HepG2 (cell line): ENCODE data around the gene PALMD. TPM values are rescaled to one million over a fixed set of nuclear protein-coding genes. Genes with fewer than 3 reads are reported as not detected.

Experiments used
- BRCA1 ChIP-seq: sonication (generic); formaldehyde crosslinking; IDR thresholded peaks from 2 replicates; pipeline ENCODE4 v1.4.0; 2020; ENCODE audit warnings: missing genetic modification reagents
- FOXA3 ChIP-seq: IDR thresholded peaks from 2 replicates; pipeline ENCODE4 v1.6.1; 2016; ENCODE audit warnings: missing genetic modification reagents, missing compliant biosample characterization
- JUN ChIP-seq: sonication (generic); formaldehyde crosslinking; IDR thresholded peaks from 2 replicates; pipeline ENCODE4 v1.4.0; 2020; ENCODE audit warnings: mild to moderate bottlenecking, missing genetic modification reagents
- MED8 ChIP-seq: sonication (generic); formaldehyde crosslinking; IDR thresholded peaks from 2 replicates; pipeline ENCODE4 v1.8.1; 2023; ENCODE audit warnings: mild to moderate bottlenecking, missing genetic modification reagents; ENCODE audit not compliant: insufficient replicate concordance
- MEIS2 ChIP-seq: sonication (generic); formaldehyde crosslinking; IDR thresholded peaks from 2 replicates; pipeline ENCODE4 v1.9.0; 2021; ENCODE audit warnings: mild to moderate bottlenecking, missing genetic modification reagents
- NR2F6 ChIP-seq, 2 experiments: IDR thresholded peaks; 2 replicates each; pipeline ENCODE4 v1.6.1; 2016; ENCODE audit warnings: antibody characterized with exemption in 1 of 2, mild to moderate bottlenecking in 1 of 2
- NRL ChIP-seq: sonication (generic); formaldehyde crosslinking; IDR thresholded peaks from 2 replicates; pipeline ENCODE4 v1.5.0; 2020; ENCODE audit warnings: missing genetic modification reagents, mild to moderate bottlenecking, moderate library complexity, borderline replicate concordance
- RBFOX2 ChIP-seq: fragments of 200-400 bp; formaldehyde crosslinking; IDR thresholded peaks from 2 replicates; pipeline ENCODE4 v1.6.1; 2017; ENCODE audit warnings: low read depth, mild to moderate bottlenecking, low read length
- SP140L ChIP-seq: sonication (generic); formaldehyde crosslinking; IDR thresholded peaks from 2 replicates; pipeline ENCODE4 v1.4.0; 2020; ENCODE audit warnings: missing genetic modification reagents, borderline replicate concordance
- TP53 ChIP-seq: sonication (generic); formaldehyde crosslinking; conservative IDR thresholded peaks from 2 replicates; pipeline ENCODE4 v1.4.0; 2020; ENCODE audit warnings: missing genetic modification reagents
- TSC22D2 ChIP-seq: sonication (generic); formaldehyde crosslinking; IDR thresholded peaks from 2 replicates; pipeline ENCODE4 v1.5.1; 2020; ENCODE audit warnings: missing genetic modification reagents, mild to moderate bottlenecking, borderline replicate concordance
- ZNF124 ChIP-seq: sonication (generic); formaldehyde crosslinking; IDR thresholded peaks from 2 replicates; pipeline ENCODE4 v1.4.0; 2020; ENCODE audit warnings: missing genetic modification reagents
- ZNF205 ChIP-seq: IDR thresholded peaks from 2 replicates; pipeline ENCODE4 v1.6.1; 2018; ENCODE audit warnings: missing biosample characterization, missing genetic modification reagents
- ZNF225 ChIP-seq: sonication (generic); formaldehyde crosslinking; IDR thresholded peaks from 2 replicates; pipeline ENCODE4 v1.4.0; 2020; ENCODE audit warnings: mild to moderate bottlenecking, missing genetic modification reagents
- ZNF234 ChIP-seq: sonication (generic); formaldehyde crosslinking; conservative IDR thresholded peaks from 2 replicates; pipeline ENCODE4 v1.5.1; 2020; ENCODE audit warnings: mild to moderate bottlenecking, missing genetic modification reagents
- ZNF362 ChIP-seq: sonication (generic); formaldehyde crosslinking; IDR thresholded peaks from 2 replicates; pipeline ENCODE4 v1.4.0; 2020; ENCODE audit warnings: missing genetic modification reagents, mild to moderate bottlenecking, borderline replicate concordance
- ZNF589 ChIP-seq: sonication (generic); formaldehyde crosslinking; conservative IDR thresholded peaks from 2 replicates; pipeline ENCODE4 v1.8.0; 2022; ENCODE audit warnings: mild to moderate bottlenecking, moderate library complexity, missing genetic modification reagents
- ZNF7 ChIP-seq: IDR thresholded peaks from 2 replicates; pipeline ENCODE4 v1.6.1; 2016; ENCODE audit warnings: missing biosample characterization, missing genetic modification reagents
- ZNF766 ChIP-seq: sonication (generic); formaldehyde crosslinking; IDR thresholded peaks from 2 replicates; pipeline ENCODE4 v1.5.0; 2020; ENCODE audit warnings: missing genetic modification reagents, borderline replicate concordance
- ZNF780A ChIP-seq: sonication (generic); formaldehyde crosslinking; IDR thresholded peaks from 2 replicates; pipeline ENCODE4 v1.8.0; 2022; ENCODE audit warnings: mild to moderate bottlenecking, missing genetic modification reagents, moderate library complexity
- ZNF841 ChIP-seq: sonication (generic); formaldehyde crosslinking; IDR thresholded peaks from 2 replicates; pipeline ENCODE4 v1.8.1; 2023; ENCODE audit warnings: missing genetic modification reagents, borderline replicate concordance
- ZSCAN9 ChIP-seq: IDR thresholded peaks from 2 replicates; pipeline ENCODE4 v1.6.1; 2016; ENCODE audit warnings: borderline replicate concordance
- ZXDC ChIP-seq: sonication (generic); formaldehyde crosslinking; IDR thresholded peaks from 2 replicates; pipeline ENCODE4 v1.5.0; 2020; ENCODE audit warnings: mild to moderate bottlenecking, missing genetic modification reagents
- polyA plus RNA-seq, 8 experiments: library from polyadenylated mRNA; depleted of rRNA in 3 of 8; stranded (reverse) in 7 of 8; unstranded in 1 of 8; fragments of >200 nt; fragmentation: Illumina TruSeq in 4 of 8; extraction: Trizol in 4 of 8; gene quantifications; 2 replicates each; pipeline versions ENCODE4 v1.2.1 to v1.2.3, GENCODE V29; 2011 to 2016; ENCODE audit warnings: low read depth in 4 of 8, missing spikeins in 1 of 8, mixed read lengths in 1 of 8; ENCODE audit not compliant: insufficient read depth in 1 of 8
- total RNA-seq, 5 experiments: library from RNA; depleted of rRNA; stranded (reverse); fragments of >200 nt; fragmentation: Illumina TruSeq; extraction: Trizol; gene quantifications; 2 replicates each; pipeline ENCODE4 v1.2.3, GENCODE V29; 2016; ENCODE audit warnings: low read depth in 1 of 5
- TF ChIP-seq, protein P1 (sequence below): sonication (generic); formaldehyde crosslinking; IDR thresholded peaks from 2 replicates; pipeline ENCODE4 v1.8.0; 2022; ENCODE audit warnings: mild to moderate bottlenecking, missing genetic modification reagents, borderline replicate concordance

The PALMD gene
- total and polyA plus RNA-seq, 2 of the 13 experiments (the other 11 are each of a cell fraction or from before 2014, with no cell fraction given) = 5.5 to 31.1 TPM

GRCh38 chr1:99738858-99739465 is 93.0 kb downstream of the PALMD start (continued):
- peak; percentile 58; the same call in 1 of the 2 replicates for TF ChIP-seq ZNF362 (CRISPR knock-in tag)
- TF ChIP-seq TP53 (CRISPR knock-in tag) = no peak
- TF ChIP-seq JUN (CRISPR knock-in tag) = no peak
- peak; percentile 35; the same call in 1 of the 2 replicates for TF ChIP-seq ZSCAN9
- no peak for TF ChIP-seq NRL (CRISPR knock-in tag)
- TF ChIP-seq ZNF841 (CRISPR knock-in tag) = no peak
- no peak for TF ChIP-seq SP140L
- TF ChIP-seq TSC22D2 (CRISPR knock-in tag) = no peak
- TF ChIP-seq BRCA1 = no peak
- peak; percentile 69 for TF ChIP-seq NR2F6 (IDR thresholded peaks at IDR 0.05)
- peak; percentile 25; the same call in 1 of the 2 replicates for TF ChIP-seq NR2F6 (CRISPR knock-in tag; IDR thresholded peaks at IDR 0.05)
- no peak for TF ChIP-seq ZNF234 (CRISPR knock-in tag)
- TF ChIP-seq, protein P1, sequence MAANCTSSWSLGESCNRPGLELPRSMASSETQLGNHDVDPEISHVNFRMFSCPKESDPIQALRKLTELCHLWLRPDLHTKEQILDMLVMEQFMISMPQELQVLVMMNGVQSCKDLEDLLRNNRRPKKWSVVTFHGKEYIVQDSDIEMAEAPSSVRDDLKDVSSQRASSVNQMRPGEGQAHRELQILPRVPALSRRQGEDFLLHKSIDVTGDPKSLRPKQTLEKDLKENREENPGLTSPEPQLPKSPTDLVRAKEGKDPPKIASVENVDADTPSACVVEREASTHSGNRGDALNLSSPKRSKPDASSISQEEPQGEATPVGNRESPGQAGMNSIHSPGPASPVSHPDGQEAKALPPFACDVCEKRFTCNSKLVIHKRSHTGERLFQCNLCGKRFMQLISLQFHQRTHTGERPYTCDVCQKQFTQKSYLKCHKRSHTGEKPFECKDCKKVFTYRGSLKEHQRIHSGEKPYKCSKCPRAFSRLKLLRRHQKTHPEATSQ (CRISPR knock-in tag) = no peak
- no peak for TF ChIP-seq ZNF124 (CRISPR knock-in tag)
- no peak for TF ChIP-seq ZNF7 (CRISPR knock-in tag)
- TF ChIP-seq MED8 (CRISPR knock-in tag) = no peak
- no peak for TF ChIP-seq ZNF589 (CRISPR knock-in tag)
- TF ChIP-seq FOXA3 (CRISPR knock-in tag) = peak; percentile 73
- no peak for TF ChIP-seq ZNF766 (CRISPR knock-in tag)
- no peak for TF ChIP-seq MEIS2 (CRISPR knock-in tag)
- no peak for TF ChIP-seq ZXDC (CRISPR knock-in tag)
- TF ChIP-seq ZNF780A (CRISPR knock-in tag) = no peak
- TF ChIP-seq ZNF225 (CRISPR knock-in tag) = no peak
- no peak for TF ChIP-seq ZNF205 (CRISPR knock-in tag)
- TF ChIP-seq RBFOX2 = no peak
